ENCODE measurements around the gene LAMC3. TPM values are rescaled to one million over a fixed set of nuclear protein-coding genes. Genes with fewer than 3 reads are reported as not detected.

LAMC3 gene
- total and polyA plus RNA-seq, 9 of the 15 experiments (the other 6 are each of a cell fraction or from before 2014, with no cell fraction given) = 0.10 TPM; not detected in 8

- no peak for TF ChIP-seq TAF7 (tag; IDR thresholded peaks at IDR 0.05)
- TF ChIP-seq PKNOX1 (IDR thresholded peaks at IDR 0.05) = no peak
- TF ChIP-seq HOXB6 (CRISPR knock-in tag; IDR thresholded peaks at IDR 0.05; ENCODE audit: borderline replicate concordance) = no peak
- TF ChIP-seq FOXP1 (CRISPR knock-in tag; IDR thresholded peaks at IDR 0.05) = no peak
- no peak for TF ChIP-seq CC2D1A (IDR thresholded peaks at IDR 0.05)
- no peak for TF ChIP-seq CBFA2T3 (IDR thresholded peaks at IDR 0.05)
These were observed at the start of gene LAMC3 (continued) for GRCh38 chr9:131008909-131009618.

- no peak for FAIRE-seq
- in situ Hi-C loops (cut with MboI) = no loop called here
- WGBS (ENCODE audit: insufficient coverage, low coverage, missing lambda C conversion rate) = 3% methylated on average over 9 of the region's 9 CpGs
These were observed 49.1 kb upstream of the LAMC3 start for GRCh38 chr9:130959809-130960334.

More at GRCh38 chr9:130959809-130960334, 49.1 kb upstream of the LAMC3 start:
- Histone ChIP-seq H4K20me1 (replicated peaks; ENCODE audit: control insufficient read depth, insufficient read depth, low read length) (no peaks in the 10 kb centered on the region), H3K4me2 (ENCODE audit: insufficient read depth, low read length) (no peak overlapping the region), H3K79me2 (ENCODE audit: control insufficient read depth, insufficient read depth, low read length) (no peaks in the 10 kb centered on the region), H3K27ac (ENCODE audit: extremely low read depth, low read depth, low read length) (no peak overlapping the region), H2AFZ (ENCODE audit: low read depth, low read length) (no peak overlapping the region), H3K9me1 (ENCODE audit: control insufficient read depth, insufficient read depth, low read length) (no peaks in the 10 kb centered on the region), H3K9ac (ENCODE audit: insufficient read depth in 1 of 2, low read depth in 2 of 2, low read length in 2 of 2) (no peak overlapping the region), H3K4me3 (no peak overlapping the region), H3K27me3 (ENCODE audit: control insufficient read depth in 2 of 2, insufficient read depth in 2 of 2, low read length in 2 of 2) (peaks cover 38 to 51% of the 10 kb centered on the region in 2 experiments), H3K4me1 (replicated peaks in 1 of 2; ENCODE audit: control insufficient read depth in 2 of 2, insufficient read depth in 2 of 2, low read length in 2 of 2) (peaks cover 0 to 9% of the 10 kb centered on the region in 2 experiments; a peak in 1 of 5 replicates), H3K9me3 (replicated peaks; ENCODE audit: control insufficient read depth, insufficient read depth, low read depth, low read length) (peaks cover 24% of the 10 kb centered on the region), H3K36me3 (ENCODE audit: control insufficient read depth, insufficient read depth, low read length) (no peaks in the 10 kb centered on the region)
- intact Hi-C loops (cut with micrococcal nuclease) = no loop called here
- no TSS peak for BruUV-seq (replicated peaks)
- DNase-seq (ENCODE audit: extremely low read depth in 1 of 4, low spot score in 3 of 4) = peak in 3 of 4 experiments; percentile 58 to 61 (median 58)
- ChIA-PET POLR2A (interaction anchor here (0.6 to 2.0 kb wide), 10 partner anchors 8 to 348 kb away, joined by 3 to 6 read pairs (median 3); no protein-coding TSS in a partner anchor), CTCF (ENCODE audit: low intra/inter-chr PET ratio) (no interaction called here)
- no peak for TF ChIP-seq POLR2G (IDR thresholded peaks at IDR 0.05; ENCODE audit: low read depth, low read length)
- no peak for TF ChIP-seq RREB1 (CRISPR knock-in tag; IDR thresholded peaks at IDR 0.05)
- no peak for TF ChIP-seq MYC (IDR thresholded peaks at IDR 0.05; ENCODE audit: low read depth, low read length)
- TF ChIP-seq MYC (CRISPR knock-in tag; IDR thresholded peaks at IDR 0.05; ENCODE audit: borderline replicate concordance, low read depth) = no peak
- no peak for TF ChIP-seq HNRNPH1 (optimal IDR thresholded peaks at IDR 0.05; ENCODE audit: low read depth, low read length)
- no peak for TF ChIP-seq NCOA2 (IDR thresholded peaks at IDR 0.05; ENCODE audit: partially characterized antibody in 2 of 2)
- ATAC-seq = no peak

Measured in K562 (cell line).